ENCODE data around the gene GSTO2.

GSTO2 gene

DNA sequence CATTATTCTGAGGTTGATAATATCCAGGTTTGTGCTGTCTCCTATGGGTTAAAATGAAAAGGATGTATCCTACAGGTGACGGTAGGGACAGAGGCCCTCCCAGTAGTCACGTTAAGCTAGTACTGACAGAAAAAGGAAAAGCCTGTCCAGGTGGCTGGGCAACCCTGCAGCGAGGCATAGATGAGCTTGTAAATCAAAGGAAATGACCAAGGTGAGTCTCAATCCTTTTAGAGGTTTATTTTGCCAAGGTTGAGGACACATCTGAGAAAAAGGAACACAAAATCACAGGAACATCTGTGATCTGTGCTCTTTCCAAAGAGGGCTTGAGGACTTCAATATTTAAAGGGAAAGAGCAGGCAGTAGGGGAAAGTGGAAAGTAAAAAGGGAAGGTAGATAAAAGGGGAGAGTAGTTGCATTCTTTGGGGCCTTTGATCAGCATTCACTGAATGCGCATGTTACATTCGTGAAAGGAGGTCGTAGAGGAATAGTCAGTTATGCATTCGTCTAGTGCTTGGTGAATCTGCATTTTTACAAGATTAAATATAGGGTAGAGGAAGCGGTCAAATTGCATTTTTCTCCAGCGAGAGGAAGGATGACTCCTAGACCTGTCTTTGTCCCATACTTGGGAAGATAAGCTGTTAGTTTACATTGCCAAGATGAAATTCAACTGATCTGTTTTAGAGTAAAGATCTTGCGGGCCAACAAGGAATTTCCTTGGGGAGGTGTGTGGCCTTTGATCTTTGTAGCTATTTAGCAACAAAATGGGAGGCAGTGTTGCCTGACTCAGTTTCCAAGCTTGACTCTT, 15.2 kb upstream of the GSTO2 start:
- DNase-seq (ENCODE audit: low read depth), result no peak

DNA sequence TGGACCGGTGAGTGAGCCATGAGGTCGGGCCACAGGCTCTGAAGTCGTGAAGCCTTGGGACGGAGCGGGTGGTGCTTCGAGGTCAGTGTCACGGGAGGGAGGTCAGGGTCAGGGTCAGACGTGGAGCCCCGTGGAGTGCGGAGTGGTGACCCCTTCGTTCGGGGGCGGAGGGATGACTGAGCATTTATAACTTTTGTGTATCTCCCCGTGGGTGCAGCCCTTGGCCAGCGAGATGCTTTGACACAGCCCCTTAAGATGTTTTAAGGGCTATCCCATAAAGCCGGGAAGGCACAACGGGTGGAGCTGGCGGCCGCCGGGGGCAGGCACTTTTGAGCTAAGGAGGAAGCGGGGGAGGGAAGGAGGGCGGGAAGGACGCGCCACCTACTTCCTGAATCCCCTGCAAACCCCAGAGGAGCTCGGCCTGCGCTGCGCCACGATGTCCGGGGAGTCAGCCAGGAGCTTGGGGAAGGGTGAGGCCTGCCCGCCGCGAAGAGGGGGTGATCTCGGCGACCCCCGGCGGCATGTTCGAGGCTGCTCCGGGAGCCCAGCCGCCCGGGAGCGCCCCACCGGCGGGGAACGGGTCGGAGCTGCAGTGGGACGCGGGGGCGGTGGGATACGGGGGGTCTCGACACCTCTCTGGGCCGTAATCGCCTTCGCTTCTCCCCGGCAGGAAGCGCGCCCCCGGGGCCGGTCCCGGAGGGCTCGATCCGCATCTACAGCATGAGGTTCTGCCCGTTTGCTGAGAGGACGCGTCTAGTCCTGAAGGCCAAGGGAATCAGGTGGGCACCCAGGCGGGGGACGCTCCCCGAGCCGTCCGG, 14.3 kb upstream of the GSTO2 start, which contains the start of gene GSTO1:
GSTO1 (plus strand) TSS at position 400 of the 818 bp plus-strand sequence; CDS start at position 437, 37 bp downstream.
- peak; percentile 46 for DNase-seq (ENCODE audit: low read depth)

DNA sequence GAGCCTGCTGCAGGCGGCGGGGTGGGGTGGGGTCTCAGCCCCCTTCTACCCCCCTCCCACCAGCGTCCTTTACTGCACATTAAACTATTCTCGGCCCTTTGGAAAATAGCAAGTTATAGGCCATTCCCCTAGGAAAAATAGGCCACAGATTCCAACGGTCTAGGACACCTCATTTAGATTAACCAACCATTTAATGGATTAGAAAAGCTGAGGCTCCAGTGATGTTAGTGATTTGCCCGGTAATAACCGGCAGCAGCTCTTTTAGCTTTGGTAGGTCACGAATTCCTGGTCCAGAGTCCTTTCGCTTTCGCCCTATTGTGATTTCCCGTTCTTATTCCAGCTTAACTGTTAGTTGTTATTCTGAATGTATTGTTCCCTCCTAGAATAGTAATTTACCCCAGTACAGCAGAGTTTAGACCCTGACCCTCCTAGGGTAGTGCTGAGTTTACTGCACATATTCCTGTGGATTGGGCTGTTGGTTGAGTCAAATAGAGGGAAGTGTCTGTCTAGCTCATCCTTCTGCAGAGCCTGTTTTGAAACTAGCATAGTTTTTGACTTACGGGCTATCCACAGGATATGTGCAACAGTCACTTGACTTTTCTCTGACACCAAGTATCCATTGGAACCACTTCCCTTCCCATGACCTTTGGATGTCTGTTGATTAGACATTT, 13.5 kb upstream of the GSTO2 start:
- DNase-seq (ENCODE audit: low read depth), result no peak

DNA sequence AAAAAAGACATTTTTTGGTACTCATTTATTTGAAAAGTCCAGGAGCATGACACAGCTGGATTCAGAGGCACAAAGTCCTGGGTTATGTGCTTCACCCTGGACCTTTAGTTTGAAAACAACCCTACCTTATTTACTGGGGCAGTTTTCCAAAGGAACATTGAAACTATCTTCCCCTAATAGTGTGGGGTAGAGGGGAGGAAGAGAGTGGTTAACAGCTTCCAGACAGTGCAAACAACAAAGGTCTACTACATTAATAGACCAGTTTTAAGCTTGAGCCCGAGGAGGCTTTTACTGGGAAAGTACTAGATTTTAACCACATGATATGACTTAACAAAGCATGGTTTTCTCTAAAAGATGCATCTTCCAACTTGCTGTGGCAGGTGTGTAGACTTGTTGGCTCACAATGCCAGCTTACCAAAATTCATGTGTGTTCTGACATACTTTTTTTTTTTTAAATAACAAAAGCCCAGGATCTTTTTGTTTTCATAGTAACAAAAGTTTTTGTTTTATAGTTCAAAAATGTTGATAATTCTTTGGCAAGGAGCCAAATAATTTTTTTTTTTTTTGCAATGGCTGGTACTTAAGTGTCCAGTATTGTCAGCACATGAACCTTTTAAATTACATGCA, 12.5 kb upstream of the GSTO2 start:
- DNase-seq (ENCODE audit: low read depth), result no peak

DNA sequence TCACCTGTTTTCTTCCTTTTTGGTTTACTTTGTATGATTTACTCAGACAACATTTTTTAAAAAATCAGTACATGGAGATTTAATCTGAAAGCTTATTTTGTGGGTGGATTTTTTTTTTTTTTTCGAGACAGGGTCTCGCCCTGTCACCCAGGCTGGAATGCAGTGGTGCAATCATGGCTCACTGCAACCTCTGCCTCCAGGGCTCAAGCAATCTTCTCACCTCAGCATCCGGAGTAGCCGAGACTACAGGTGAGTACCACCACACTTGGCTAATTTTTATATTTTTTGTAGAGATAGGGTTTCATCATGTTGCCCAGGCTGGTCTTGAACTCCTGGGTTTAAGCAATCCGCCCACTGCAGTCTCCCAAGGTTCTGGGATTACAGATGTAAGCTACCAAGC, 11.7 kb upstream of the GSTO2 start:
- DNase-seq (ENCODE audit: low read depth), result no peak

DNA sequence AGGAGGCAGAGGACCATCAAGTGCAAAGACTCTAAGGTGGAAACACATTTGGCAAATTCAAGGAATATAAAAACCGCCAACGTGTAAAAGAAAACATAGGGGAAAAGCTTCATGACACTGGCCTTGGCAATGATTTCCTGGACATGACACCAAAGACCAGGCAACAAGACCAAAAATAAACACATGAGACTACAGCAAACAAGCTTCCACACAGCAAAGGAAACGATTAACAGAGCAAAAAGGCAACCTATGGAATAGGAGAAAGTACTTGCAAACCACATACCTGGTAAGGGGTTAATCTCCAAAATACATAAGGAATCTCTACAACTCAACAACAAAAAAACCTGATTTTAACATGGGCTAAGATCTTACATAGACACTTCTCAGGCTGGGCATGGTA, 10.8 kb upstream of the GSTO2 start:
- DNase-seq (ENCODE audit: low read depth), result no peak

DNA sequence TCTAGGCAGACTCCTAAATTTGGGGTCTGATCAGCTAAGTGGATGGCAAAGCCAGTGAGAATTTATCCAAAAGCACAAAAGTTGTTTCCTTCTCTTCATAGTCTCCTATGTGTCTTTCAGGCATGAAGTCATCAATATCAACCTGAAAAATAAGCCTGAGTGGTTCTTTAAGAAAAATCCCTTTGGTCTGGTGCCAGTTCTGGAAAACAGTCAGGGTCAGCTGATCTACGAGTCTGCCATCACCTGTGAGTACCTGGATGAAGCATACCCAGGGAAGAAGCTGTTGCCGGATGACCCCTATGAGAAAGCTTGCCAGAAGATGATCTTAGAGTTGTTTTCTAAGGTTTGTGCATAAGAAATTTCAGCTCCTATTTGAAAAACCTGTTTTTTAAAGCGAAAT, 9.5 kb upstream of the GSTO2 start:
- DNase-seq (ENCODE audit: low read depth), result no peak

DNA sequence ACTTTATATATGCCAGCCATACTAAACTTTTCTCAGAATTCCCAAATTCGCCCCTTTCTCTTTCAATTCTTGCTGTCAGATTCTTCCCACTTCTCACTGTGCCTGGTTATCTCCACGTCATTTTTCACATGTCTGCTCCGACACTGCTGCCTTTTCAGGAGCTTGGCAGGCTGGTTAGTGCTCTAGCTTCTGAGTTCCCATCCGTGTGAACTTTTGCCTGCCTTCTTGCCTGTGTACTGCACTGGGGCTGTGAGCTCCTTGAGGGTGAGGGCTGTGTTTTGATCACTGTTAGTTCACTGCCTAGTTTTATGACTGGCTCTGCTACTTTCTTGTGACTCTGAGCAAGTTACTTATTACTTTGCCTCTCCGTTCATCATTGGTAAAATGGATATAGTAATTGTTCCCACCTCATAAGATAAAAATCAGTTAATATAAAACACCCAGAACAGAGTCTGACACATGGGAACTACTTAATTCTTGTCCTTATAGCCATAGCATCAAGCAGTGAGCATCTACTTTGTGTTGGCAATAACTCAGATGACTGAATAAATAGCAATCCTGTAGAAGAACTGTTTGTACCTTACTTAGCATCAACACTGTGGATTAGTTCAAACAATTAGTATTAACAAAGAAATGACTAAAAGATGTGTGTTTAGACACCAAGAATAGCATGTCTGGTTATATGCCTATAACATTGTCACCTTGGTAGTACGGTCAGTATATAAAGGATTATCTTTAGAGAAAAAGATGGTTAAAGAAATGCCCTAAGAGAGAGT, 8.8 kb upstream of the GSTO2 start:
- no peak for DNase-seq (ENCODE audit: low read depth)

DNA sequence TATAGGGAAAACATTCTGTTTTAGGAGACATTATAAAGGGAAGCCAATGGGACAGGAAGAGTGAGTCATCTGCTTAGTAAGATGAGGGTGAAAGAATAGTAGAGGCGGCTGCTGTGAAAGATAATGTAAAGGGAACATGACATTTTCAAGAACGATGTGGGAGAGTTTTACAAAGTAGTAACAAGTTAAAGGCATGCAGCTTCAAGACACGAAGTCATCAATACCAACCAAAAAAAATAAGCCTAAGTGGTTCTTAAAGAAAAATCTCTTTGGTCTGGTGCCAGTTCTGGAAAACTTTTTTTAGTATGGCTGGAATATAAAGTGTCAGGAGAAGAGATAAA, 8.2 kb upstream of the GSTO2 start:
- no peak for DNase-seq (ENCODE audit: low read depth)

DNA sequence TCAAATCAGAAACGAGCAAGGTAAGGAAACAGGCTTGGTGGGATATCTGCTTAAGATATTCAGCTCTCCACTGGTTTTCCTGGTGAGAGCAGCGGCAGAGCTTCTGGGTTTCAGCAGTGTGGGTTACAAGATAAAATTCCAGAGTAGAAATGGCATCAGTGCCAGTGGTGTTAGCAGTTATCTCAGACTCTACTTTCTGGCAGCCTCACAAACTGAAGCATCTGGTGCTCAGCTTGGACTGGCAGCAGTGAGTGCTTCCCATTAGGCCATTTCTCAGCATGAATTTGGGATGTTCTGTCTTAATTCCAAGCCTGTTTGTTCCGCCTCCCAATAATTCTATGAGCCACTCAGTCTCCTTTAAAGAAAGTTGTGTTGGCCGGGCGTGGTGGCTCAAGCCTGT, 6.9 kb upstream of the GSTO2 start:
- no peak for DNase-seq (ENCODE audit: low read depth)

DNA sequence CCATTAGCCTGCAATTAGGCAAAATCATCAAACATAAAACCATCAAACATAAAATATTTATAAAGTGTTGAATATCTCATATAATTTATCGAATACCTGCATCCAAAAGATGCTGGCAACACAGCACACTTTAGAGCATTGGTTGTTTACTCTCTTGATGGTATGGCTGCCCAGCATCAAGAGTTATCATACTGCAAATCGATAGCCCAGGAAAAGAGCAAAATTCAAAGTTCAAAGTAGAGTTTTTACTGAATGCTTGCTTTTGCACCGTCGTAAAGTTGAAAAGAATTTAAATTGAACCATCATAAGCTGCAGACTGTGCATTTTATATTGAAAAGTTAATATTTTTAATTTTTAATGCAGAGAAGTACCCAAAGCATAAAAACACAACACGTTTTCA, 4.2 kb upstream of the GSTO2 start:
- no peak for DNase-seq (ENCODE audit: low read depth)

DNA sequence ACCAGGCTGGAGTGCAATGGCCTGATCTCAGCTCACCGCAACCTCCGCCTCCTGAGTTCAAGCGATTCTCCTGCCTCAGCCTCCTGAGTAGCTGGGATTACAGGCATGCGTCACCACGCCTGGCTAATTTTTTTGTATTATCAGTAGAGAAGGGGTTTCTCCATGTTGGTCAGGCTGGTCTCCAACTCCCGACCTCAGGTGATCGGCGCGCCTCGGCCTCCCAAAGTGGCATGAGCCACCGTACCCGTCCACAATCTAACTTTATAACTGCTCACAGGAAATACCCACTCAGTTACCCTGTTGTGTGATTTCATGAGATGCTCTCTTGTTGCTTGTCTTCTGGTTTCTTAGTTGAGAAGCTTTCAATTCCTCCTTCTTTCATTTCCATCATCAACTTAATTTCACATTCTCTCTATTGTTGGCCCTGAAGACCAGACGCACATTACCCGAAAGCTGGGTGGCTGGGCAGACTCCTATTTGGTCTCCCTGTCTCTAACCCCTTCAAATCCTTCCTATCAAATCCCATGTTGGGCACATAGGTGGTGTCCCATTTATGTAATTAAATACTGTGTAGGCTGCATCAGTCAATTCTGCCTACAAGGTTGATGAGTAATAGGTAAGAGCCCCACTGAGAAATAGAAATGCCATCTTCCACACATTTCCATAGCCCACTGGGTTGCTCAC, 1.1 kb upstream of the GSTO2 start:
- no peak for DNase-seq (ENCODE audit: low read depth)

DNA sequence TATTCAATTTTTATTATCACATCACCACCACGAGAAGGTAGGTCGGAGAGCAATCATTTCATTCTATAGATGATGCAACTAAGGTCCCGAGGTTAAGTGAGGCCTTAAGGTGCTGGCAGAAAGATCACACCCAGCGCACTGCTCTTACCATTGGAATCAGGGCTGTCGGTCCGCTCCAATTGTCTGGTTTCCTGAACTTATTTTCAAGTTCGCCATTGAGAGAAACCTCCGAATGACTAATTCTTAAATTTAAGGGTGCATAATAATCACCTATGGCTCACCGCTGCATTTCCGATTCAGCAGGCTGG, 625 bp upstream of the GSTO2 start:
- no peak for DNase-seq (ENCODE audit: low read depth)

DNA sequence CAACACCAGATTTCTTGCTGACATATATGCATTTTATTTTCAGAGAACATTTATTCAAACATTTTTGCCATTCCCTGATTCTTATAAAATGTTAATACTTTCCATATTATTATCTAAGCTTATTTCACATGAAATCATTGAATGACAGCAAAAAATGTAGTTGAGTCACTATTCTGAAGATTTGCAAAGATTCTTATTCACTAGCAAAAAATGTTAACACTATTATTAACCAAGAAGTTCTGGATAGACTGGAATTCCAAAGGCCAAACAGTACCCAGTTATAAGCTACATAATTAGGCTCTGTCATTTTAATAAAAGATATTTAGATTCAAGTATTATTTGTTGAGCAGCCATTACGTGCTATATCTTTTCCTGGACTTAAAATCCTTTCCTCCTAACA, 4.3 kb downstream of the GSTO2 start:
- no peak for DNase-seq (ENCODE audit: low read depth)

DNA sequence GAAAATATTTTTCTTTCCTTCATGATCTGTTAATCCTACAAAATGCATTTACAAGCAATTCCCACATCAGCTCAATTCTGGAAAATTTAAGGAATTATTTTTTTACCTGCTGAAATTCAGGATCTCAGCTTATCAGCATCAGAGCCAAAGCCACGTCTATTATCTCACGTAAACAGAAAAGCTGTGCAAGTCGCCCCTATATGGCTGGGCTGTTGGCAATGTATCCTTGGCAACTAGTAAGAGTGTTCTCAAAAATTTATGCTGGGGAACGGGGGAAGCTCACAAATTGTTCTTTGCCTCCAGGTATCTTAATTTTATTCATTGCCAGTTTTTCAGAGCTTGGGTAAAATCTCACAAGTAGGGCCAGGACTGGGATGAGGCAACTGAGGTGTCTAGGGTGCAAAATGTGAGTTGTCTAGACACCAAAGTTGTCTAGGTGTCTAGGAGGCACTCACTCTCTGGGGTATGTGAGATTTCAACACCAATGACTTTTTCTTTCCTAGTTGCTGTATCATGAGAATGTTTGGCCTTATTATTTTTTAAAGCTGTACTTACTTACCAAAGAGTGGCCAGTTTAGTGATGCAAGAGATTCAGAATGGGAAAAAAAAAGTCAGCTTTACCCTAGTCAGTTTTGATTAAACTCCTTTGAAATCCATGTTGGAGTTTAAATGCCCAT, 5.1 kb downstream of the GSTO2 start:
- DNase-seq (ENCODE audit: low read depth), result no peak

DNA sequence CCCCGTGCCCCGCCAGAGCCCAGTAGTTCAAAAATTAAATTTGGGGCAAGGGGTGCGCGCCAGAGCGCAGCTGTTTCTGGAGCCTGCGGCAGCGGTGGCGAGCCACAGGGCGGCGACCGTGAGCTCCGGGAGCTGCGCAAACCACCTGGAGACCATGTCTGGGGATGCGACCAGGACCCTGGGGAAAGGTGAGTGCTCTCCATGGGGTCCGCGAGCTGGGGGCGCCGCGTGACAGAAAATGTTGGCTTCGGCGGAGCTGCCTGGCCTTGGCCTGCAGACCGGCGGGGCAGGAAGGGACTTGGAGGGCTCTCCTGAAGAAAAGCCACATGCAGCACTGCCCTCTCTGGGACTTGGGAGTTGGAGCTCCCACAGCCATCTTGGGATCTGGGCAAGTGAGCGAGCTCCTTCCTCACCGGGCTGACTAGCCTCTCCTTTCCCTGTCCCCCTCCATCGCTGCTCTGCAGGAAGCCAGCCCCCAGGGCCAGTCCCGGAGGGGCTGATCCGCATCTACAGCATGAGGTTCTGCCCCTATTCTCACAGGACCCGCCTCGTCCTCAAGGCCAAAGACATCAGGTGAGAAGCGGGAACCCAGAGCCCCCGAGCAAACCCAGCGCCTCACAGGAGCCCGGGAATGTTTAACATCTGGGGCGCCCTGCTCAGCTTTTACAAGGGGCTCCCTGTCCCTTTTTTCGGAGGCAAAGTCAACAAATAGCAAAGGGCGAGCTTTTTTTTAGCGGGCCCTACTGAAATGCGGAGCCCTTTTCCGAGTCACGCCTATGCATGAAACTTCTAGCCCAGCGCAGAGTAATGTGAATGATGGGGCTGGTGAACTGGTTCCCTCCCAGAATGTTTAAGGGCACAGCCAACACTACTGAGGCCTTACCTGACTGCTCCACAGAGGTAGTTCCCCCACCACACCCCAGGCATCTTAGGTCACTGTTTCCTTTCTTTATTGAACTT, 6.1 kb downstream of the GSTO2 start:
- DNase-seq (ENCODE audit: low read depth), result peak; percentile 23

DNA sequence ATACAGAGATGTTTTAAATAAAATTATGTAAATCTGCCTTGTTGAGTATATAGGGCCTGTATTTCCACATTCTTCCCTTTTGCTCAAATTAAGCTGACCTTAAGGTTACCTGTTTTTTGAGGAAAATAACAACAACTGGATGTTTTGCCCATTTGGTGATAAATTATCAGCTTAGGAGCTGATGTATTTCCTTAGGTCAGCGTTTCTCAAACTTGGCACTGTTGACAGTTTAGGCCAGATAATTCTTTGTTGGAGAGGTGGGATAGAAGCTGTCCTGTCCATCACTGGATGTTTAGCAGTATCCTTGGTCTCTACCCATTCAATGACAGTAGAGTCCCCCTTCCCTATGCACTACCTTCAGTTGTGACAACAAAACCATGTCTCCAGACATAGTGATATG, 7.2 kb downstream of the GSTO2 start:
- DNase-seq (ENCODE audit: low read depth), result no peak

DNA sequence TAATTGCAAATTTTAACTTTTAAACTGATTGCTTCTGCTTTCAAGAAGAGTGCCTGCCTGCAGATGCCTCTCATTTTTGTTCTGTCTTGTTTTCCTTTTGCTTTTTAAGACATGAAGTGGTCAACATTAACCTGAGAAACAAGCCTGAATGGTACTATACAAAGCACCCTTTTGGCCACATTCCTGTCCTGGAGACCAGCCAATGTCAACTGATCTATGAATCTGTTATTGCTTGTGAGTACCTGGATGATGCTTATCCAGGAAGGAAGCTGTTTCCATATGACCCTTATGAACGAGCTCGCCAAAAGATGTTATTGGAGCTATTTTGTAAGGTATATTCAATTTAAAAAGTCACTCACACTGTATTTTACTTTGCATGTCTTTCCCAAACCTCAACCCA, 8.8 kb downstream of the GSTO2 start:
- no peak for DNase-seq (ENCODE audit: low read depth)

DNA sequence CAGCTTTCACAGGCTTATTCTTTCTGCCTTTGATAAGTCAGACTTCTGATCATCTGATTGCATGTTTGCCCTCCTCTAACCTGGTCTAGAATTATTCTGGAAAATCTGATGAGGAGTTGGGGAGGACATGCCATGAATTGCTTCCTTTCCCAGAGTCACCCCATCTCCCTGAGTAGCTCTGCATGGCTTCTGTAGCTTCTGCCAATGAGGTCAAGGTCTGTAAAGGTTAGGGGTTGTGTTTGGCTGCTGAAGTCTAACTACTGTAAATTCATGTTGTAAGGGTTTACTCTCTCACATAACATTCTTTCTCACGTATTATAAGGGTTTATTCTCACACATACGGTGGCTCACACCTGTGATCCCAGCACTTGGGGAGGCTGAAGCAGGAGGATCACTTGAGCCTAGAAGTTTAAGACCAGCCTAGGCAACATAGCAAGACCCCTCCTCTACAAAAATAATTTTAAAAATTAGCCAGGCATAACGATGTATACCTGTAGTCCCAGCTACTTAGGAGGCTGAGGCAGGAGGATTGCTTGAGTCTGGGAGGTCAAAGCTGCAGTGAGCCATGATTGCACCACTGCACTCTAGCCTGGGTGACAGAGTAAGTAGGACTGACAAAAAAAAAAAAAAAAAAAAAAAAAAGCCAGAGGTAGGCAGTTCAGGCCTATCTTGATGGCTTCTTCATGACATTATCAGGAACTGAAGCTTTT, 10.7 kb downstream of the GSTO2 start:
- no peak for DNase-seq (ENCODE audit: low read depth)
